Osteocyte (in vitro differentiated cells): ENCODE results near the gene GRIP2. TPM values are rescaled to one million over a fixed set of nuclear protein-coding genes. Genes with fewer than 3 reads are reported as not detected.

Source experiments
- DNase-seq: peaks from one replicate; pipeline ENCODE4 v3.0.0; 2021; ENCODE audit warnings: mixed read lengths; ENCODE audit not compliant: unreplicated experiment; ENCODE audit errors: extremely low spot score
- H3K27ac Mint-ChIP-seq: one replicate; pipeline ENCODE4 v1.8.0; 2021; ENCODE audit warnings: mild to moderate bottlenecking, mixed read lengths; ENCODE audit not compliant: unreplicated experiment
- H3K27me3 Mint-ChIP-seq: one replicate; pipeline ENCODE4 v1.8.0; 2021; ENCODE audit warnings: mixed read lengths; ENCODE audit not compliant: unreplicated experiment
- H3K36me3 Mint-ChIP-seq: one replicate; pipeline ENCODE4 v1.8.0; 2021; ENCODE audit warnings: mixed read lengths; ENCODE audit not compliant: unreplicated experiment
- H3K4me1 Mint-ChIP-seq: one replicate; pipeline ENCODE4 v1.8.0; 2021; ENCODE audit warnings: mixed read lengths; ENCODE audit not compliant: unreplicated experiment
- H3K4me3 Mint-ChIP-seq: one replicate; pipeline ENCODE4 v1.8.0; 2021; ENCODE audit warnings: mild to moderate bottlenecking, moderate library complexity, mixed read lengths; ENCODE audit not compliant: unreplicated experiment
- H3K9me3 Mint-ChIP-seq: one replicate; pipeline ENCODE4 v1.8.0; 2021; ENCODE audit warnings: mixed read lengths; ENCODE audit not compliant: unreplicated experiment
- total RNA-seq: library from RNA; stranded (reverse); gene quantifications from 2 replicates; pipeline ENCODE4 v1.2.1, GENCODE V29; 2021
- TF ChIP-seq, protein P1 (sequence below): fragments of 200-600 bp; sonication (generic); IDR thresholded peaks from 2 replicates; pipeline ENCODE4 v1.5.0; 2021; ENCODE audit warnings: antibody characterized with exemption, mild to moderate bottlenecking, moderate library complexity

The GRIP2 gene
- total RNA-seq, 1 donor from 2014 or later: 0.35 TPM

DNA sequence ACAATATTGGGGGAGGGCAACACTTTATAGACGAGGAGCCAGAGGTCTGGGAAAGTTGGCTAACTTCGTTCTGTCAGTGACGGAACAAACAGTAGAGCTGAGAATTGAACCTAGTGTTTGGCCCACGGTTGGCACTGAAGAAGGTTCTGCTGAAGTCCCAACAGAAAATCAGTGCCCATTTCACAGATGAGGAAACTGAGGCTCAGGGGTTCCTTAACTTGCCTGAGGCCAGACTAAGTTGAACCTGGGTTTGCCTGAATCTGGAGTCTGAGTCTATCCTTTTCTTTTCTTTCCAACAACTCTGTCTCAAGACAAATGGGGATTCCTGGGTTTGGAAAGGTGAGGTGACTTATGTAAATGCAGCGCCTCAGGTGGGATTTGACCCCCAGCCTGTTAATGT lies 82.7 kb downstream of the GRIP2 start:
- Mint-ChIP-seq H3K4me1 (peaks cover 30% of the 10 kb centered on the region), H3K9me3 (no peaks in the 10 kb centered on the region), H3K27ac (no peak overlapping the region), H3K36me3 (peaks cover 14% of the 10 kb centered on the region), H3K4me3 (no peak overlapping the region), H3K27me3 (no peaks in the 10 kb centered on the region)
- TF ChIP-seq, protein P1, sequence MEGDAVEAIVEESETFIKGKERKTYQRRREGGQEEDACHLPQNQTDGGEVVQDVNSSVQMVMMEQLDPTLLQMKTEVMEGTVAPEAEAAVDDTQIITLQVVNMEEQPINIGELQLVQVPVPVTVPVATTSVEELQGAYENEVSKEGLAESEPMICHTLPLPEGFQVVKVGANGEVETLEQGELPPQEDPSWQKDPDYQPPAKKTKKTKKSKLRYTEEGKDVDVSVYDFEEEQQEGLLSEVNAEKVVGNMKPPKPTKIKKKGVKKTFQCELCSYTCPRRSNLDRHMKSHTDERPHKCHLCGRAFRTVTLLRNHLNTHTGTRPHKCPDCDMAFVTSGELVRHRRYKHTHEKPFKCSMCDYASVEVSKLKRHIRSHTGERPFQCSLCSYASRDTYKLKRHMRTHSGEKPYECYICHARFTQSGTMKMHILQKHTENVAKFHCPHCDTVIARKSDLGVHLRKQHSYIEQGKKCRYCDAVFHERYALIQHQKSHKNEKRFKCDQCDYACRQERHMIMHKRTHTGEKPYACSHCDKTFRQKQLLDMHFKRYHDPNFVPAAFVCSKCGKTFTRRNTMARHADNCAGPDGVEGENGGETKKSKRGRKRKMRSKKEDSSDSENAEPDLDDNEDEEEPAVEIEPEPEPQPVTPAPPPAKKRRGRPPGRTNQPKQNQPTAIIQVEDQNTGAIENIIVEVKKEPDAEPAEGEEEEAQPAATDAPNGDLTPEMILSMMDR: no peak
- DNase-seq: no peak

DNA sequence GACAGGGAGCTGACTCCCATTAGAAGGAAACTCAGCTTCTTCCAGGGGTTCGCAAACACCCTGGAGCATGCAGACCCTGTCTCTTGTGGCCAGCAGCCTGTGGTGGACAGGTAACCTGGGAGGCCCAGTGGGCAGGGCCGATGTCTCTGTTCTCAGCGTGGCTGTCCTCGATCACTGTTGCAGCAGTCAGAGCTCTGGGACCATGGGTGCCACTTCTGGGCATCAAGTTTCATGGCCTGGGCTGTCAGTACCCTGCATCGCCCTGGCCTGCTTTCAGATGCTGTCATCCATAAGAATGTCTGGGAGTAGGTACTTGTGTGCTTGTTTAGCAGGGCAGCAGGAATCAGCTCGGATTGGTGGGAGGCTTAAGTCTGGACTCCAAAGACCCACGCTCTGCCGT lies 83.3 kb downstream of the GRIP2 start:
- H3K27ac Mint-ChIP-seq: no peak overlapping the region
- no peaks in the 10 kb centered on the region for H3K27me3 Mint-ChIP-seq
- no peak for DNase-seq
- H3K4me1 Mint-ChIP-seq: peaks cover 36% of the 10 kb centered on the region
- TF ChIP-seq, protein P1: no peak
- H3K36me3 Mint-ChIP-seq: peaks cover 12% of the 10 kb centered on the region
- no peak overlapping the region for H3K4me3 Mint-ChIP-seq
- H3K9me3 Mint-ChIP-seq: no peaks in the 10 kb centered on the region

DNA sequence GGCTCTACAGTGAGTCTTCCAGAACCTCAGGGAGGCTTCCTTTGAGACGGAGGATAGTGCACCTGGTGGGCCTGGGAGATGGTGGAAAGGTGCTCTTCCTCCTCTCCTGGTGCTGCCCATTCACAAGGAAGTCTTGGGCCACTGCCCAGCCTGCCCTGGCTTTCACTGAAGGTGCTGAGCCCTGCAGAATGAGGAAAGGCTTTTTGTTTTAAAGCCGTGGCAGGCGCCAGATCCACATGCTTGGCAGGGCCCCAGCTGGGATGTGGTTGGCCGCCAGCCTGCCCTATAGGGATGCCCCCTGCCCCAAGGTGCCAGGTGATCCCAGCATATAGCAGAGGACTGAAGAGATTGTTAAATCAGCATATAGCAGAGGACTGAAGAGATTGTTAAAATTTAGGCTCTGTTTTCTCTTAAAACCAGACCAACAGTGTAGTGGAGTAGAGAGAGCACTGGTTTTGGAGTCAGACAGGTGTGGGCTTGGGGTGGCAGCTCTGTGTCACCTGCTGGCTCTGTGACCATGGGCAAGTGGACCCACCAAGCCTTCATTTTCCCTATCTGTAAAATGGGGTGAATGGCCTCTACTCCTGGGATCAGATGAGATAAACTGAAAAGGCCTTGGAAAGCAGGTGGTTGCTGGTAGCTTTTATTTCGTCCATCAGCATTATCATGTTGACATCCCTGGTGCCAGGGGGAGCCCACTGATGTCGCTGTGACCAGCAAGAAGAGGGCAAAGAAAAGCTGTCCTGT lies 84.4 kb downstream of the GRIP2 start:
- Mint-ChIP-seq H3K27me3 (no peaks in the 10 kb centered on the region), H3K9me3 (no peaks in the 10 kb centered on the region), H3K27ac (no peak overlapping the region), H3K36me3 (peaks cover 17% of the 10 kb centered on the region), H3K4me1 (peaks cover 35% of the 10 kb centered on the region), H3K4me3 (no peak overlapping the region)
- no peak for DNase-seq
- TF ChIP-seq, protein P1: no peak

DNA sequence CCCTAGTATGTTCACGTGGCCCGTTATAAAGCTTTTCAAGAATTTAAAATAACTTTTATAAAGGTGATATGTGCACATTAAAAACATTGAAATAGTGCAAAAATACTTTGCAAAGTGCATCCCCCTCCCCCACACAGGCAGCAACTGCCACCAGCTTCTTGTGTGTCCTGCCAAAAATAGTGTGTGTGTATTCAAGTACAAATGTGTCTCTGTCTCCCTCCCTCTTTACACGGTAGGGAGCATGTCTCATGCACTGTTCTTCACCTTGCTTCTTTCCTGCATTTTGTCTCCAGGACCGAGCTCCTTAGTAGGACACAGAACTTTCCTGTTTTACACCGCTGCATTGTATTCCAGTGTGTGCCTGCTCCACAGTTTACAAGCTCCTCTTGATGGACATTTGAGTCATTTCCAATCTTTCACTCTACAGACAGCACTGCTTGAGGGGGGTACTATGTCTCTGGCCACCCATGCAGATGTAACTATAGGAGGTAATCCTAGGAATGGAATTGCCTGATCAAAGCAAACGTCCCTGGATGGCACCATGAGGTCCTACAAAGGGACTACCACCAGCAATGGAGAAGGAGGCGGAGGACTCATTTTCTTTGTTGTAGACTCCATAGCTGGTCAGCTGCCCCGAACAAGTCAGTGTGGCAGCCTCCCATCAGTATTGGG lies 85.4 kb downstream of the GRIP2 start:
- TF ChIP-seq, protein P1: no peak
- no peaks in the 10 kb centered on the region for H3K9me3 Mint-ChIP-seq
- no peak overlapping the region for H3K27ac Mint-ChIP-seq
- H3K4me3 Mint-ChIP-seq: no peak overlapping the region
- no peaks in the 10 kb centered on the region for H3K27me3 Mint-ChIP-seq
- H3K36me3 Mint-ChIP-seq: peaks cover 19% of the 10 kb centered on the region
- H3K4me1 Mint-ChIP-seq: peaks cover 27% of the 10 kb centered on the region
- no peak for DNase-seq

DNA sequence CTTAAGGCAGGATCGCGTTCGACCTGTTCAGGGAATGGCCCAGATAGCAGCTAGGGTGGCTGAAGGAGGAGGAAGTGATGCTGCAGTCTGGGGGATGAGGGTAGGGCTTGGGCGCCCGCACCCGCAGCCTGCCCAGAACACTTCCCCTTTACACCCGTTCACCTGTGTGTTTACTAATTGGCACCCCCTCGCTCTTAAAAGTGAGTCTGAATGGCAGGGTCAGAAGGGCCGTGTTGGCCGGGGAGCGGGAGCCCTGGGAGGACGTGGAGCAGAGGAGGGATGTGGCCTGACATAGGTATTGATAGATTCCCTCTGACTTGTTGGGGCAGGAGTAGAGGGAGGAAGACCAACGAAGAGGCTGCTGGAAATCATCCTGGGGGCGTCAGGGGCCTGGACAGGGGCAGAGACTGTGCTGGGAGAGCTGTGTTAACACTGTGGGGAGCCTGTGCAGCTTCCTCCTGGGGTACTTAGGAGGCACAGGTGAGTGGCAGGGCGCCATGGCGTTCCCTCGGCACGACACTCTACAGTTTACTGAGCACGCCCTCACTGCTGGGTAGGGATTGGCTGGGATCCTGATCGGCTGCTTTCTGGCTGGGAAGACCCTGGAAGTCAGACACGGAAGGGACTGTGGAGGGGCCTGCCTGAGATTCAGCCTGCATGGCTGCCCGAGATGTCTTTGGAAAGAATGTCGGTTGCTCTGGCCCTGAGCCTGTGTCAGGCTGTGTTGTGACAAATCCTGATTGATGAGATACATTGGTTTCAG lies 86.1 kb downstream of the GRIP2 start:
- H3K27me3 Mint-ChIP-seq: no peaks in the 10 kb centered on the region
- H3K9me3 Mint-ChIP-seq: no peaks in the 10 kb centered on the region
- TF ChIP-seq, protein P1: no peak
- no peak overlapping the region for H3K4me3 Mint-ChIP-seq
- DNase-seq: no peak
- H3K27ac Mint-ChIP-seq: no peak overlapping the region
- peaks cover 20% of the 10 kb centered on the region for H3K36me3 Mint-ChIP-seq
- peaks cover 27% of the 10 kb centered on the region for H3K4me1 Mint-ChIP-seq
